ENCODE results near the gene TBC1D16.
"Not testable (repeated sequence)": the region's sequence is repeated elsewhere in the genome, so short reads cannot be mapped to it uniquely, and the experiment has no call there.

Gene TBC1D16

DNA sequence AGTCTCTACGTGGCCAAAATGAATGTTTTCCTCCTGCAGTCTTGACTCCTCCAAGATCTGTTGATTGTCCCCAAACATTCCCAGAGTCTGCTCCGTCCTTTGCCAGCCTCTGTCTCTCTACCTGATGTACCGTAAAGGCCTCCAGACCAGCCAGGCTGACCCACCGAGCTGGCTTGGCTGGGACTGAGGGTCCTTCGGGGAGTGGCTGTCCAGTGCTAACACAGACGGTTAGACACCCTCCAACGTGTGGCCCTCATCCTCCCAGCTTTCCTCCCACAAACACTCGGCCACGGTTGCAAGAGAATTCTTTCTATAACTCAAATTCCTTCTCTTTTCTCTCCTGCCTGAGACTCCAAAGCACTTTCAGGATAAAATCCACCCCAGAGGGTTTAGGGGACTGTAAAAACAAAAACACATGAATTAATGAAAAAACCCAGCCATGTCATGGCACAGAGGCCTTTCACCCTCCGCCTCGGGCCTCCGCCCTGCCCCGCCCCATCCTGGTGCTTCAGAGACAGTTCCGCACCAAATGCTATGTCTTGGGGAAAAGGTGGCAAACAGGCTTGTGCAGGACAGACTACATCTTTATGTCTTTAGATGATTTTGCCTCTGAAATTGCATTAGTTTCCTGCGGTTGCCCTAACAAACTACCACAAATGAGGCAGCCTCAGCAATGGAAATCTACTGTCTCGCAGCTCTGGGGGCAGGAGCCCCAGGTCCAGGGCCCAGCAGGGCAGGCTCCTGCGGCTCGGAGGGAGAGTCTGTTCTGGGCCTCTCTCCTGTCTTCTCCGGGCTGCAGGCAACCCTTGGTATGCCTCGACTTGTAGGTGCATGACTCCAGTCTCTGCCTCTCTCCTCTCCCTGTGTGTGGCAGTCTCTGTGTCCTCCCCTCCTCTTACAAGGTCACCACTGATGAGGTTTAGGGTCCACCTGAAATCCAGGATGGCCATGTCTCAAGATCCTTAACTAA is 124.0 kb downstream of the TBC1D16 start:
- DNase-seq, result no peak

DNA sequence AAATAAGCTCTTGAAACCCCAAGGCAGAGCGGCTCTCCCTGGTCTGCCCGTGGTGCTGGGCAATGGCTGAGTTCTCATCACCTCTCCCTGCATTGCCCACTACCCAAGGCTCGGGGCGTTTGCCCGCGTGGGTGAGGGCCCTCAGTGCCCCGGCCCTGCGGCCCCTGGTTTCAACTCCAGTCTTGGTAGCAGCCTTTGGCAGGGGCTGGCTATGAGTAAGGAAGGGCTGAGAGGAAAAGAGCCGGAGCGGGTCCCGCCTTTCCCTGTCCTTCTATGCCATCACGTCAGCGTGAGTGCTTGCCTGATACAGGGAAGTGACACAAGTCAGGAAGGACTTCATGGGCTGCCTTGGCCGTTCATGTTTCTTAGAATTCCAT is 124.7 kb downstream of the TBC1D16 start:
- no peak for DNase-seq

GRCh38 chr17:79909121-79909520 is 126.6 kb downstream of the TBC1D16 start:
- no peak for DNase-seq

- no peak for DNase-seq
Observed at GRCh38 chr17:79907850-79908249, 127.8 kb downstream of the TBC1D16 start.

GRCh38 chr17:79907217-79907715 is 128.4 kb downstream of the TBC1D16 start:
- no peak for DNase-seq

DNA sequence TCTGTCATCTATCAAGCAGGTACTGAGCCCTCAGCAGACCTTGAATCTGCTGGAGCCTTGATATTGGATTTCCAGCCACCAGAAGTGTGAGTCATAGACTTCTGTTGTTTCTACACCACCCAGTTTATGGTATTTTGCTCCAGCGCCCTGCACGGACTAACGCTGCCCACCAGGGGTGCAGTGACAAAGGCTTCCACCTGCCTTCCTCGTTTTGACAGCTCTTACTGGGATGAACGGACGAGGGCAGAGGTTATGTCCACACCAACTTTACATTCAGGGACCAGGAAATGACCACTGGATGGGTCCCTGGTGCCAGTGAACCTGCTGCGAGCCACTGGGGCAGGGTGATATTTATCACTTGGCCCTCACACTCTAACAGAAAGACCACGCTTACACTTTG is 129.8 kb downstream of the TBC1D16 start:
- DNase-seq, result peak; percentile 31

DNA sequence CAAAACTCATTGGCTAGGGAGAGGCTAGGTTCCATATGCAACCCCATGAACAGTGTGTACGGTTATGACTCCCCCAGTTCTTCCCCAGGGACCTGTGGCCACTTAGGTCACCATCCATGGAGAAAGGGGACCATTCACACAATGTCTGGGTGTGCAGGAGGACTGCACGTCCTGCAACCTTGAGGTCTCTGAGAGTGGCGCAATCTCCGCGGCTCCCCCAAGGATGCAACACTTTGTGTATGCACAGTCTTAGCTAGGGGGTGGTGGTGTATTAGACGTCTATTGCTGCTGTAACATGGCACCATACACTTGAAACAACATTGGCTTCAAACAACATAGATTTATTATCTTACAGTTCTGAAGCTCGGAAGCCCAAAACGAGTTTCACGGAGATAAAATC is 130.8 kb downstream of the TBC1D16 start:
- no peak for DNase-seq

DNA sequence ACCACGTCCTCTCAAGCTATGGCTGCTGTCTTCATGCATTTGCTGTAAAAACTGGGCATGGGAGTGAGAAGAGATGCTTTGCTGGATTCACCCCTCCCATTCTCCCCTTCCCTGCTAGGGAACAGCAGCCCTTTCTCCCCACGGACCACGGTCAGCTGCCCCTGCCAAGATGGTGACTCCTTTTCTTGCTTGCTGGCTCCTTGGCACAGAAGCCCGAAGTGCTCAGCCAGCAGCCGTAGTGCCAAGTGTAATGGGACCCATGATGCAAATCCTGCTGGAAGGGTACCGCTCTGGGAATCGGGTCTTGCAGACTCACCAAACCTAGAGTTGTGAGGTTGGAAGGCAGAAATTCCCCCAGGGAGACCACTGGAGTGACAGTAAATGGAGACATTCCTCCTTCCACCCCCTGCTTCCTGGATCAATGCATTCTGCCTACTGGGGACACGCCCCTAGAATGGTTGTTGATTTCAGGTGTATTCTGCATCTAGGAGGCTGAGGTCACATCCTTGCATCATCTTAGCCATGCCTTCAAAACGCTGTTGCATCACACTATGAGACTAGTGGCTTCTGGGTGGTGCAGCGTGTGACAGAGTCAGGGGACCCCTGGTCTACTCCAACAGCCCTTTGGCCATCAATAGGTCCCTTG is 133.4 kb downstream of the TBC1D16 start:
- DNase-seq, result no peak

GRCh38 chr17:79901131-79901530 is 134.5 kb downstream of the TBC1D16 start:
- no peak for DNase-seq

DNA sequence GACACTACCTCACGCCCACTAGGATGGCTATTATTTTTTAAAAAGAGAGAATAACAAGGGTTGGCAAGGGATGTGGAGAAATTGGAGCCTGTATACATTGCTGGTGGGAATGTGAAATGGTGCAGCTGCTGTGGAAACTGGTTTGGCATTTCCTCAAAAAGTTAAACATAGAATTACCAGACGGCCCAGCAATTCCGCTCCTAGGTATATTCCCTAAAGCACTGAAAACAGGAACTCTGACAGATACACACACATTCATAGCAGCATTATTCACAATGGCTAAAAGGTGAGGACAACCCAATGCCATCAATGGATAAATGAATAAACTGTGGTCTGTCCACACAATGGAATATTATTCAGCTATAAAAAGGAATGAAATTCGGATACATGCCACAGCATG is 136.1 kb downstream of the TBC1D16 start:
- no peak for DNase-seq

GRCh38 chr17:79897243-79898063 is 138.2 kb downstream of the TBC1D16 start:
- DNase-seq, result no peak

DNA sequence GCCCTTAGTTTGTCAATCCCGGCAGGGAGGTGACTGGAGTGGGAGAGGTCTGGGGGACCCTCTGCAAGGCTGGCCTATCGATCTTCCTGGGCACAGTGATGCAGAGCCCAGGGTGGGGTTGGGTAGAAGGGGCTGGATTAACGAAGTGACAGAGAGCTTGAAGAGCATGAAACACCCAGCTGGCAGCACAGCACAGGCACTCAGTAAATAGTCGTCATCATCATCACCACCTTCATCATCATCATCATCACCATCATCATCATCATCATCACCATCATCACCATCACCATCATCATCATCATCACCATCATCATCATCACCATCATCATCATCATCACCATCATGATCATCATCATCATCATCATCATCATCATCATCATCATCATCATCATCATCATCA is 142.2 kb downstream of the TBC1D16 start:
- not testable (repeated sequence) for DNase-seq

GRCh38 chr17:79892457-79893241 is 143.0 kb downstream of the TBC1D16 start:
- peak; percentile 96 for DNase-seq

DNA sequence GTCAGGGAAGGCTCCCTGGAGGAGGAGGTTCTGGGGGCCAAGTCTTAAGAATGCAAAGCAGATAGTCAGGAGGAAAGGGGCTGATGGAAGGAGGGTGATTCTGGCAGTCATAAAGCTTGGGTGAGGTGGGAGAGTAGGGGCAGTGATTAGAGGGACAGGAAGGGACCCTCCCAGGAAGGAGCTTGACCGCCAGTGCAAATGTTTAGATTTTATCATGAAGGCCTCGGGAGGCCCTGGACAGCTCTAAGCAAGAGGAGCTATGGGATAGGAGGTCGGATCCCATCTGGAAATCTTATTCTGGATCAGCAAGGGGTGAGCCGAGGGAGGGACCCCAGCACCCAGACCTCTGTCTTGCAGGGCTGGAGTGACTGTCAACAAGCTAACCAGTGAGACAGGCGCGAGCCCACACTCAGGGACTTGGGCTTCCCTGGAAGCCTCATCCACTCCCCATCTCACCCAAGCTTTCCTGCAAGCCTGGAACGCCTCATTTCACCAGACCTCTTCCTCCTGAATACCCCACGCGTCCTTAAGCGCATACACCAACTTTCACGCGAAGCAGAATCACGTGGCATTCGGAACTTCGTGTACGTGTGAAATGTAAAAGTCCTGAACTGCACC is 144.4 kb downstream of the TBC1D16 start:
- no peak for DNase-seq

- no peak for DNase-seq
Observed at GRCh38 chr17:79890706-79891105, 145.0 kb downstream of the TBC1D16 start.

GRCh38 chr17:79888811-79889634 is 146.6 kb downstream of the TBC1D16 start:
- no peak for DNase-seq

GRCh38 chr17:79888009-79888540 is 147.6 kb downstream of the TBC1D16 start:
- no peak for DNase-seq

- DNase-seq, result no peak
Observed at GRCh38 chr17:79887451-79887991, 148.2 kb downstream of the TBC1D16 start.

DNA sequence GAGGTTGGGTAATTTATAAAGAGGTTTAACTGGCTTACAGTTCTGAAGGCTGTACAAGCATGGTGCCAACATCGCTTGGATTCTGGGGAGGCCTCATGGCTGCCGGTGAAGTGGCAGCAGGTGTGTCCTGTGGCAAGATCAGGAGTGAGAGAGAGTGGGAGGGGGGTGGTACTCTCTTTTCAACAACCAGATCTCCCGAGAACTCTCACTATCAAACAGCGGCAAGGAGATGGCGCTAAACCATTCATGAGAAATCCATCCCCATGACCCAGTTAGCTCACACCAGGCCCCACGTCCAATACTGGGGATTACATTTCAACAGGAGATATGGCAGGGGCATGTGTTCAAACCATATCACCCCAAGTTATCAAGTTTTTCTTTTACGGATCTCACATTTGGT is 152.5 kb downstream of the TBC1D16 start:
- no peak for DNase-seq
